Left cardiac atrium (tissue), 4 donors: Measurements from ENCODE around the gene TEF. TPM values are rescaled to one million over a fixed set of nuclear protein-coding genes. Genes with fewer than 3 reads are reported as not detected.
"Not testable (repeated sequence)": the region's sequence is repeated elsewhere in the genome, so short reads cannot be mapped to it uniquely, and the experiment has no call there.

Source experiments
- ATAC-seq, 2 donors: fragments of 200-7000 bp; cut with Tn5 transposase; one replicate each; pipeline ENCODE4 v1.9.1; 2020; ENCODE audit warnings: mild to moderate bottlenecking in 2 of 2, moderate library complexity in 2 of 2
- DNase-seq: peaks from one replicate; pipeline ENCODE4 v3.0.0-alpha.2; 2020
- intact Hi-C, 2 donors: fragments of 100-400 bp; cut with DNase I; formaldehyde crosslinking; loops; one replicate each; pipeline versions ENCODE4 v1.14.1 to v1.15.1; 2022 to 2023
- total RNA-seq, 2 donors: library from RNA; stranded (reverse); fragmentation: NEBNext Ultra II Directional; extraction: Animal tissue kit (Norgen Biotek cat#: 25700); gene quantifications; one replicate each; pipeline ENCODE4 v1.2.1, GENCODE V29; 2021
- donor health status: DM: no; HTN: yes; CAD: no.
- donor health status: DM: no; HTN: yes; CAD: no; lungs with severe emphysema.
- donor health status: DM: yes; HTN: yes; CAD: no.
- donor health status: Dilated cardiomyopathy.

Gene TEF
- total RNA-seq, 2 donors from 2014 or later = 14.0 to 24.5 TPM

GRCh38 chr22:41368543-41369423, 13.0 kb upstream of the TEF start:
- intact Hi-C loops = loop anchor here in 1 of 2 donors (10.0 kb wide), 1 partner anchor 64 kb away; the partner anchor contains the start of gene ZC3H7B
- ATAC-seq (no peak), DNase-seq (no peak)

- intact Hi-C loops = loop anchor here in 1 of 2 donors (10.0 kb wide), 1 partner anchor 65 kb away; the partner anchor contains the start of gene ZC3H7B
- no peak for DNase-seq
- ATAC-seq = no peak
These were observed 12.4 kb upstream of the TEF start for GRCh38 chr22:41369424-41369745.

GRCh38 chr22:41369837-41370236, 11.9 kb upstream of the TEF start:
- DNase-seq (no peak), ATAC-seq (no peak)
- intact Hi-C loops = loop anchor here in 1 of 2 donors (10.0 kb wide), 1 partner anchor 65 kb away; the partner anchor contains the start of gene ZC3H7B

GRCh38 chr22:41377846-41378245, 3.9 kb upstream of the TEF start:
- DNase-seq = no peak
- ATAC-seq = no peak
- intact Hi-C loops = no loop called here

- intact Hi-C loops = no loop called here
- DNase-seq (peak; percentile 85), ATAC-seq (peak; percentile 70 to 74)
These were observed 781 bp upstream of the TEF start for GRCh38 chr22:41380993-41381328.

GRCh38 chr22:41382098-41382578, 396 bp downstream of the TEF start:
- intact Hi-C loops = no loop called here
- ATAC-seq (peak; percentile 58 to 71), DNase-seq (peak; percentile 77)

- ATAC-seq = no peak
- intact Hi-C loops = no loop called here
- DNase-seq = no peak
These were observed 868 bp downstream of the TEF start for GRCh38 chr22:41382610-41383009.

GRCh38 chr22:41383085-41383484, 1.3 kb downstream of the TEF start:
- intact Hi-C loops = no loop called here
- ATAC-seq = no peak
- DNase-seq = no peak

GRCh38 chr22:41384128-41384527, 2.4 kb downstream of the TEF start:
- intact Hi-C loops = no loop called here
- ATAC-seq = no peak
- DNase-seq = no peak

GRCh38 chr22:41387341-41387740, 5.6 kb downstream of the TEF start:
- ATAC-seq (no peak), DNase-seq (no peak)
- intact Hi-C loops = no loop called here

GRCh38 chr22:41394012-41394356, 12.2 kb downstream of the TEF start:
- intact Hi-C loops = no loop called here
- ATAC-seq = no peak

GRCh38 chr22:41395531-41396240, 13.9 kb downstream of the TEF start:
- intact Hi-C loops = no loop called here
- DNase-seq (no peak), ATAC-seq (no peak)

More at GRCh38 chr22:41394012-41394356, 12.2 kb downstream of the TEF start:
- DNase-seq = no peak

GRCh38 chr22:41397143-41397811, 15.5 kb downstream of the TEF start:
- ATAC-seq = no peak
- intact Hi-C loops = no loop called here
- no peak for DNase-seq

GRCh38 chr22:41398921-41399320, 17.2 kb downstream of the TEF start:
- DNase-seq = no peak
- intact Hi-C loops = no loop called here
- no peak for ATAC-seq

- ATAC-seq (peak; percentile 69 to 76), DNase-seq (peak; percentile 82)
- intact Hi-C loops = loop anchor here in 1 of 2 donors (5.0 kb wide), 1 partner anchor 115 kb away; no protein-coding TSS in a partner anchor
These were observed 20.3 kb downstream of the TEF start for GRCh38 chr22:41401781-41402648.

- intact Hi-C loops = loop anchor here in 1 of 2 donors (5.0 kb wide), 1 partner anchor 114 kb away; no protein-coding TSS in a partner anchor
- ATAC-seq, DNase-seq: not testable (repeated sequence)
These were observed 21.1 kb downstream of the TEF start for GRCh38 chr22:41402851-41403250.

- peak; percentile 92 for DNase-seq
- ATAC-seq = peak; percentile 87 to 95
These were observed 22.0 kb downstream of the TEF start for GRCh38 chr22:41403532-41404318.

GRCh38 chr22:41405588-41405987, 23.8 kb downstream of the TEF start:
- no peak for ATAC-seq
- DNase-seq = no peak
- intact Hi-C loops = loop anchor here (2.0 to 5.0 kb wide), 2 partner anchors 41 to 112 kb away; partner anchors contain the start of gene TOB2 (in 1 of the 2)

More at GRCh38 chr22:41403532-41404318, 22.0 kb downstream of the TEF start:
- intact Hi-C loops = loop anchor here in 1 of 2 donors (2.0 to 5.0 kb wide), 2 partner anchors 43 to 114 kb away; partner anchors contain the start of gene TOB2
